Thyroid gland (tissue), 4 donors: ENCODE data around the gene PSMF1. TPM values are rescaled to one million over a fixed set of nuclear protein-coding genes. Genes with fewer than 3 reads are reported as not detected.

ENCODE experiments used
- DNase-seq, 2 donors: peaks; one replicate each; pipeline ENCODE4 v3.0.0-alpha.2; 2019
- H3K27ac ChIP-seq, 3 donors: fragments of 200-600 bp; sonication (generic); 1 replicate in 2 of 3; 2 replicates in 1 of 3; pipeline ENCODE4 v1.5.1; 2016 to 2019; ENCODE audit warnings: mild to moderate bottlenecking in 1 of 3, moderate library complexity in 1 of 3
- H3K27me3 ChIP-seq: fragments of 200-600 bp; sonication (generic); one replicate; pipeline ENCODE4 v1.5.1; 2019
- H3K36me3 ChIP-seq, 2 donors: fragments of 200-600 bp; sonication (generic); one replicate each; pipeline ENCODE4 v1.5.1; 2016 to 2019
- H3K4me1 ChIP-seq, 2 donors: fragments of 200-600 bp; sonication (generic); one replicate each; pipeline ENCODE4 v1.5.1; 2017 to 2019
- H3K4me3 ChIP-seq, 3 donors: fragments of 200-600 bp; sonication (generic); replicated peaks in 1 of 3; 1 replicate in 2 of 3; 2 replicates in 1 of 3; pipeline ENCODE4 v1.5.1; 2016; ENCODE audit warnings: mild to moderate bottlenecking in 1 of 3
- H3K9me3 ChIP-seq: fragments of 200-600 bp; sonication (generic); one replicate; pipeline ENCODE4 v1.5.1; 2017
- POLR2A ChIP-seq, 2 donors: fragments of 450-650 bp; IDR thresholded peaks; one replicate each; pipeline ENCODE4 v1.6.1; 2017; ENCODE audit warnings: antibody characterized with exemption in 2 of 2, mild to moderate bottlenecking in 2 of 2, moderate library complexity in 1 of 2
- WGBS, 2 donors: methylation state at CpG; one replicate each; pipeline ENCODE4 v1.1.5; 2017; 5-methylcytosine and 5-hydroxymethylcytosine counted together
- intact Hi-C: fragments of 100-400 bp; cut with DNase I; formaldehyde crosslinking; loops from one replicate; pipeline ENCODE4 v1.15.1; 2023
- total RNA-seq, 4 donors: library from RNA; depleted of rRNA; stranded (reverse); fragments of >200 nt; gene quantifications; one replicate each; pipeline ENCODE4 v1.2.3, GENCODE V29; 2016
- TF ChIP-seq, protein P1 (sequence below), 6 experiments: fragments of 200-600 bp in 3 of 6; fragments of 450-650 bp in 3 of 6; sonication (generic) in 3 of 6; IDR thresholded peaks; one replicate each; pipeline ENCODE4 v1.5.1; 2016 to 2019; ENCODE audit warnings: antibody characterized with exemption in 6 of 6, mild to moderate bottlenecking in 2 of 6, inconsistent platforms in 1 of 6, moderate library complexity in 1 of 6

The PSMF1 gene
- total RNA-seq, 4 donors from 2014 or later = 74.8 to 189 (median 105) TPM

DNA sequence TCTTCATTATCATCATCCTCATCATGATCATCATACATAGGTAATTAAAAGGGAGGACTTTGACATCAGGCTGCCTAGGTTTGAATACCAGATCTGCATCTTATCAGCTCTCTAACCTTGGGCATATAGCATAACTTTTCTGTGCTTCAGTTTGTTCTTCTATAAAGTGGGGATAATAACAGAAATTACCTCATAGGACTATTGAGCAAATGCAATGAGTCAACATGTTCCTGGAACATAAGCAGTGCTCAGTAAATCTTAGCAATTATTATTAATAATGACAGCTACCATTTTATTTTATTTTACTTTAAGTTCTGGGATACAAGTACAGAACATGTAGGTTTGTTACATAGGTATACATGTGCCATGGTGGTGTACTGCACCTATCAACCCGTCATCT lies 92.1 kb downstream of the PSMF1 start:
- H3K27ac ChIP-seq = no peak overlapping the region
- H3K4me3 ChIP-seq = no peak overlapping the region
- H3K4me1 ChIP-seq = peaks cover 0 to 7% of the 10 kb centered on the region in 2 donors
- no peaks in the 10 kb centered on the region for H3K27me3 ChIP-seq
- no peaks in the 10 kb centered on the region for H3K9me3 ChIP-seq
- WGBS, 2 donors = 90 to 97% methylated on average over 1 of the region's 1 CpG
- TF ChIP-seq, protein P1, sequence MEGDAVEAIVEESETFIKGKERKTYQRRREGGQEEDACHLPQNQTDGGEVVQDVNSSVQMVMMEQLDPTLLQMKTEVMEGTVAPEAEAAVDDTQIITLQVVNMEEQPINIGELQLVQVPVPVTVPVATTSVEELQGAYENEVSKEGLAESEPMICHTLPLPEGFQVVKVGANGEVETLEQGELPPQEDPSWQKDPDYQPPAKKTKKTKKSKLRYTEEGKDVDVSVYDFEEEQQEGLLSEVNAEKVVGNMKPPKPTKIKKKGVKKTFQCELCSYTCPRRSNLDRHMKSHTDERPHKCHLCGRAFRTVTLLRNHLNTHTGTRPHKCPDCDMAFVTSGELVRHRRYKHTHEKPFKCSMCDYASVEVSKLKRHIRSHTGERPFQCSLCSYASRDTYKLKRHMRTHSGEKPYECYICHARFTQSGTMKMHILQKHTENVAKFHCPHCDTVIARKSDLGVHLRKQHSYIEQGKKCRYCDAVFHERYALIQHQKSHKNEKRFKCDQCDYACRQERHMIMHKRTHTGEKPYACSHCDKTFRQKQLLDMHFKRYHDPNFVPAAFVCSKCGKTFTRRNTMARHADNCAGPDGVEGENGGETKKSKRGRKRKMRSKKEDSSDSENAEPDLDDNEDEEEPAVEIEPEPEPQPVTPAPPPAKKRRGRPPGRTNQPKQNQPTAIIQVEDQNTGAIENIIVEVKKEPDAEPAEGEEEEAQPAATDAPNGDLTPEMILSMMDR (IDR thresholded peaks at IDR 0.05) = no peak
- TF ChIP-seq POLR2A (IDR thresholded peaks at IDR 0.05) = no peak
- intact Hi-C loops = loop anchor here (5.0 kb wide), 1 partner anchor 393 kb away; no protein-coding TSS in a partner anchor
- H3K36me3 ChIP-seq = no peaks in the 10 kb centered on the region
- no peak for DNase-seq

DNA sequence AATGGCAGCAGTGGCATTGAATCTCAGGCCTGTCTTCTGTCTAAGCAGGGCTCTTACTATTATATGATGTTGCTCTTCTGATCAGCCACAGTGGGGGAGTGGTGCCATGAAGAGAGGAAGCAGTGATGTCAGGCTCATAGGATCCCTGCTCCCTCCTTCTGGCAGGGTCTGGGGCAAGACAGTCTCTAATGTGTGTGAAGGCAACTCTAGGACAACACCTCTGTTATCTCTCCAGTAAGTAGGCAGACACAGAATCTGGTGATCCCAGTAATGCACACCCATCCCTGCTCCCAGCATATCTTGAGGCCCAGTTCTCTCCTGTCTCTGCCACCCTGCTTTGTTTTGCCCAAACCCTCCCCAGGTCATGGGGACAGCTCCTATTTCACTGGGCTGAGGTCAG lies 93.6 kb downstream of the PSMF1 start:
- H3K27me3 ChIP-seq = no peaks in the 10 kb centered on the region
- intact Hi-C loops = loop anchor here (5.0 kb wide), 1 partner anchor 395 kb away; no protein-coding TSS in a partner anchor
- no peak for DNase-seq
- H3K36me3 ChIP-seq = no peaks in the 10 kb centered on the region
- no peak overlapping the region for H3K27ac ChIP-seq
- H3K9me3 ChIP-seq = no peaks in the 10 kb centered on the region
- H3K4me1 ChIP-seq = peaks cover 0 to 8% of the 10 kb centered on the region in 2 donors
- TF ChIP-seq, protein P1 (IDR thresholded peaks at IDR 0.05) = no peak
- TF ChIP-seq POLR2A (IDR thresholded peaks at IDR 0.05) = no peak
- H3K4me3 ChIP-seq = no peak overlapping the region

DNA sequence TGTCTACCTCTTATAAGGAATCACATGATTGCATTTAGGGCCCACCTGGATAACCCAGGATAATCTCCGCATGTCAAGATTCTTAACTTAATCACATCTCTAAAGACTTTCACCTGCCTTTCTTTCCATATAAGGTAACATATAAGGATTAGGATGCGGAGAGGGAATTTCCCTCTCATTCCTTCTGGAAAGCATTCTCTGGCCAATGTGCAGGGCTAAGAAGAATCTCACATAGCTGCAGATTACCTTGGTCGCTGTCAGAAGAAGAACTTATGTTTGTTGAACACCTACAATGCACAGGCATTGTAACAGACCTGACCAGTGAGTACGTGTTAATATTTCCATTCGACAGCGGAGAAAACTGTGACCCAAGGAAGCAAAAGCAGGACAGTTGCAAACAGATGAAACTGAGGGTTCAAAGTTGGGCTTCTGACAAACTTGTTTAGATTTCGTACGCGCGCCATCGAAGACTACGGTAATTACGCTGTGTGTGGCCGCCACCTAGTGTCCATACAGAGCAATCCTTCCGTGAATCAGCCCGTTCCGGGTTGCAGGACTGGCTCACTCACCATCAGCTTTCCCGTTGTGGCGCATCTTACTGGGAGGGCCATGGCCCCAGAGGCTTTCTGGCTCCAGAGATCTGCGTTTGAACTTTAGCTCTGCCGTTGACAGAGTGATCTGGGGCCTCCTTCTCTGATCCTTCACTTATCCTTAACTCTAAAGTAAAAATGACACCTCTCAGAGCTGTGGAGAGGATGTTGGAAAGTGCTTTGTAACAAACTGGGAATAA lies 94.4 kb downstream of the PSMF1 start:
- H3K4me1 ChIP-seq = peaks cover 0 to 9% of the 10 kb centered on the region in 2 donors
- TF ChIP-seq, protein P1 (IDR thresholded peaks at IDR 0.05) = peak; percentile 47 to 82 (median 76)
- no peak for TF ChIP-seq POLR2A (IDR thresholded peaks at IDR 0.05)
- WGBS, 2 donors = 13 to 16% methylated on average over 21 of the region's 21 CpGs
- no peak overlapping the region for H3K27ac ChIP-seq
- H3K27me3 ChIP-seq = no peaks in the 10 kb centered on the region
- no peaks in the 10 kb centered on the region for H3K36me3 ChIP-seq
- peak; percentile 67 to 73 for DNase-seq
- no peak overlapping the region for H3K4me3 ChIP-seq
- no peaks in the 10 kb centered on the region for H3K9me3 ChIP-seq
- intact Hi-C loops = loop anchor here (5.0 kb wide), 1 partner anchor 396 kb away; no protein-coding TSS in a partner anchor

DNA sequence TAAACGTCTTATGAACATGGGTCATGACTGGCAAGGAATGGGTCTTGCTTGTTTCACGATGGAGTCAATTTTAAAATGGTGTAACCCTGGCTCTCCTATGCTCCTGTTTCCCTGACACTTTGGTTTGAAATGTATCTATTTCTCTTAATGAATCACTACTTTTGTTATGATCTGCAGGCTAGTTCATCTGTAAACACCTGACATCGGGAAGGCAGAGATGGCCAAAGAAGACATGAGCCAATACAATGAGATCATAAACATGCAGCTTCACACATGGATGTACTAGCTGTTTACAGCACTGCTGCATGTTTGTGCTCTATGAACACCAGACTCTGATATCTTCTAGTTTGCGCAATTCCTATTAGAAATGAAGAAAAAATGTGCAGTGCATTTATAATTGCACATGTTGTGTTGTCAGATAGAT lies 96.4 kb downstream of the PSMF1 start:
- Histone ChIP-seq H3K27ac (no peak overlapping the region), H3K4me3 (no peak overlapping the region), H3K9me3 (no peaks in the 10 kb centered on the region), H3K27me3 (no peaks in the 10 kb centered on the region), H3K36me3 (no peaks in the 10 kb centered on the region), H3K4me1 (peaks cover 0 to 9% of the 10 kb centered on the region in 2 donors)
- WGBS, 2 donors = 80 to 88% methylated on average over 4 of the region's 4 CpGs
- intact Hi-C loops = loop anchor here (5.0 kb wide), 1 partner anchor 398 kb away; no protein-coding TSS in a partner anchor
- DNase-seq = no peak
- TF ChIP-seq, protein P1 (IDR thresholded peaks at IDR 0.05) = no peak
